Loucy (cell line): ENCODE data around the gene BEST1.

Experiments used
- EZH2phosphoT487 ChIP-seq: fragments of 200-600 bp; IDR thresholded peaks from 2 replicates; pipeline ENCODE4 v1.6.1; 2018; ENCODE audit warnings: antibody characterized with exemption, mild to moderate bottlenecking, moderate library complexity, borderline replicate concordance
- TF ChIP-seq, protein P1 (sequence below): fragments of 200-600 bp; sonication (generic); conservative IDR thresholded peaks from 2 replicates; pipeline ENCODE4 v1.5.1; 2014; ENCODE audit warnings: mild to moderate bottlenecking, antibody characterized with exemption, low read length

DNA sequence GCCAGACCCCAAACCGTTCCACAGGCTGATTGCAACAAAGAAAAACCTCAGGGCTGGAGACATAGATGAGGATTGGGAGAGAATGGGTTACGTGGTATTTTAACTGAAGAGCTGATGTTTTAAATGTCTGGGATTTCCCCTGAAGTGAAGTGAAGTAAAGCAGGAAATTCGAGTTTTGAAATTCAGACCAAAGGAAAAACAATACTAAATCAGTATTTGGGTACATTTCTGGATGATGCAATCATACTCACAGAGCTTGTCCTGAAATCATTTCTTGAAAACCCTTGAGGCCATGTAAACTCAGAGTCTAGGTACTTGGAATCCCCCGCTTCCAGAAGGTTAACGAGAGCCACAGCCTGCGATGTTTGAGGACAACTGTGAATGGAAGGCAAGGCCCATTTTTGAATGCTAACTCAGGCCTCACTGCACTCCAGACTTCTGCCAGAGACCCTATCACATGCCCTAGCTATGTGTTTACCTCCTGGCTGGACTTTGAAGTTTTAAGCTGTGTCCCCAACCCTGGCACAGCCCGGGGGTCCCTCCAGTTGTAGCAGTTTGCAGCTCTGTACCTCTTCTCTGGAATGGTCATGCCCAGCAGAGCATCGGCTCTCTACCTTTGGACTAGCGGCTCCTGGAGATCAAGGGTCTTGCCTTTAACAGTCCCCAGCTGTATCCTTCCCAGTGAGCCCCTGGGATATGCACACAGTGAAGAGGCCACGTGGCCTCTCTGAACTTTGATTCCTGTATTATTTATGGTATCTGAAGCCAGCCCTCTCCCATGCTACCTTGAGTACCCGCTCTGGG lies 22.7 kb downstream of the BEST1 start:
- no peak for TF ChIP-seq EZH2phosphoT487
- TF ChIP-seq, protein P1, sequence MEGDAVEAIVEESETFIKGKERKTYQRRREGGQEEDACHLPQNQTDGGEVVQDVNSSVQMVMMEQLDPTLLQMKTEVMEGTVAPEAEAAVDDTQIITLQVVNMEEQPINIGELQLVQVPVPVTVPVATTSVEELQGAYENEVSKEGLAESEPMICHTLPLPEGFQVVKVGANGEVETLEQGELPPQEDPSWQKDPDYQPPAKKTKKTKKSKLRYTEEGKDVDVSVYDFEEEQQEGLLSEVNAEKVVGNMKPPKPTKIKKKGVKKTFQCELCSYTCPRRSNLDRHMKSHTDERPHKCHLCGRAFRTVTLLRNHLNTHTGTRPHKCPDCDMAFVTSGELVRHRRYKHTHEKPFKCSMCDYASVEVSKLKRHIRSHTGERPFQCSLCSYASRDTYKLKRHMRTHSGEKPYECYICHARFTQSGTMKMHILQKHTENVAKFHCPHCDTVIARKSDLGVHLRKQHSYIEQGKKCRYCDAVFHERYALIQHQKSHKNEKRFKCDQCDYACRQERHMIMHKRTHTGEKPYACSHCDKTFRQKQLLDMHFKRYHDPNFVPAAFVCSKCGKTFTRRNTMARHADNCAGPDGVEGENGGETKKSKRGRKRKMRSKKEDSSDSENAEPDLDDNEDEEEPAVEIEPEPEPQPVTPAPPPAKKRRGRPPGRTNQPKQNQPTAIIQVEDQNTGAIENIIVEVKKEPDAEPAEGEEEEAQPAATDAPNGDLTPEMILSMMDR = no peak
